ENCODE data around the gene DNAJC5.
A peak's percentile ranks its signal among the peaks of the same experiment; 100 is the strongest.
"Not testable (repeated sequence)": the region's sequence is repeated elsewhere in the genome, so short reads cannot be mapped to it uniquely, and the experiment has no call there.

DNAJC5 gene

DNA sequence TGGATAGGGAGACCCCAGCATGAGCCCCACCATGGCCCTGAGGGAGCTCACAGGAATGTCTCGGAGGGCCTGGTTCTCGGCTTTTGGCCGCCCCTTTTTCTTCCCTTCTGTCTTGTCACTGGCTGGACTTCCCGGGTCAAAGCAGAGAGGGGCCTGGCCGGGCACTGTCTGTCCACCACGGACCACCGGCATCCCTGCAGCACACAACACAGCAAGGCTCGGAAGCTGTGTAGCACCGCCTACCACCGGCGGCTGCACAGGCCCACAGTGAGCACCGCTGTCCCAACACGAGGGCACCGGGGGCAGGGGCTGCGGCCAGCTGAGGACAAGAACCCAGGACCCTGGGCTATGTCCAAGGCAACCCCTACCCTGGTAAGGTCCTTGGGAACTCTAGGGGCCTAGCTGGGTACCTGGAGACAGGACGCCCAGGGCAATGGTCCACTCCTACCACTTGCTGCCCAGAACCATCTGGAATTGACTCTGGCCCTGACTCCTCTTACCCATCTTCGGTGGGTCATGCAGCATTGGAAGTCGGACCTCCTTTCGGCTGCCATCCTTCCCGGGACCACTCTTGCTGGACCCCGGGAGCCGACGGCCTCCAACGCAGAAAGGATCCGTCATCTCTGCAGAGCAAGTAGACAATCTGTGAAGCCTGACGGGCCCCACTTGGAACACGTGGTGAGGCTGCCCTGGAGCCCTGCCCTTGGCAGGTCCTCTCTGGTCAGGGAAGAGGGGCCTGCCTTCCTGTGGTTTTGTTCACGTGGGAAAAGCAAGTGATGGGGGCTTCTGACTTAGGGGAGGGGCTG, 72.6 kb downstream of the DNAJC5 start:
- no peak for DNase-seq (ENCODE audit: low read depth, low spot score)

GRCh38 chr20:63968136-63968927, 73.4 kb downstream of the DNAJC5 start:
- no peak for DNase-seq (ENCODE audit: low read depth, low spot score)

GRCh38 chr20:63968928-63969760, 74.2 kb downstream of the DNAJC5 start:
- DNase-seq (ENCODE audit: low read depth, low spot score): no peak

DNA sequence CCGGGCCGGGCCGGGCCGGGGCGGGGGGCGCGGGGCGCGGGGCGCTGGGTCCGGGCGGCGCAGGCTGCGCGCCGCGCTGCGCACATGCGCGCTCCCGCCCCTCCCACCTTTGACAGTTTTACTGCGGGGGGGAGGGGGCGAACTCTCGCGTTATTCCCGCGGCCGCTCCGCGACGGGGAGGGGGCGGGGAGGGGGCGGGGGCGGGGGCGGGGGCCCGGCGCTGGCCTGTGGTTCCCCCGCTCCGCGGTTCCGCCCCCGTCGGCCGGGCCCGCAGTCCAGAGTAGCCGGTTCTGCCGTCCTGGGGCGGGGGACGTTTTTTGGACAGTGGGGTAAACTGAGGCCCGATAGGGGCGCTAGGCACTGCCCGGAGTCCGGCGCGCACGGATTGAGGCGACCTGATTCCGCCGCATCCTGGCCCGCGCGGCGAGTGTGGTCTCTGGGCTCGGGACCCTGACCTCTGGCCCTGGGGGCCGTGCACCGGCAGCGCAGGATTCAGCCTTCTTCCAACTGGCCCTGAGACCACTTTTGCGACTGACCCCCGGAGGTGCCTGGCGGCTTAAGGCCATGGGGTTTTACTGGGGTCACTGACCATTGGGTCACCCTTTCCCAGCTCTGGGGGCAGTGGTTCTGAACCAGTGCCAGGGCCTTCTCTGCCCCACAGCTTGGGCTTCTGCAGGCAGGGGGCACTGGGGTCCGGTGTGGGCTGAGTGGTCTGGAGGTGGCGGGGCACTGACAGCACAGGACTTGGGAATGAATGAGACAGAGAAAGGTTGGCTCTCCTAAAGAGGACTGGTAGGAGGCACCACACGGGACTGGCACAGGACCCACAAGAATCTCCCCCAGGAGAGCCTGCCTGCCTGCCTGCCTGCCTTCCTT, 75.2 kb downstream of the DNAJC5 start, which contains the start of gene ZNF512B:
Gene ZNF512B, minus strand, starts transcription at position 93 of the 876 bp plus-strand sequence. CDS start 1,980 bp downstream, outside the sequence.
- peak; percentile 39 for DNase-seq (ENCODE audit: low read depth, low spot score)

GRCh38 chr20:63970714-63971431, 75.9 kb downstream of the DNAJC5 start:
- DNase-seq (ENCODE audit: low read depth, low spot score): no peak

DNA sequence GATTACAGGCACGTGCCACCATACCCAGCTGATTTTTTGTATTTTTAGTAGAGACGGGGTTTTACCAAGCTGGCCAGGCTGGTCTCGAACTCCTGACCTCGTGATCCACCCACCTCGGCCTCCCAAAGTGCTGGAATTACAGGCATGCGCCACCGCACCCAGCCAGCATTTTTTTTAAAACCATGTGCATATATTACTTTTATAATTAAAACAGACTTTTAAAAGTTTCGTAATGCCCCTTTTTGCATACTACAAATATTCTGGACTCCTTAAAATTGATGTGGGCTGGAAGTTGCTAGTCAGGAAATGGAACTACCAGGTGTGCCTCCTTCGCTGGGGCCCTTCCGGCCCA, 77.0 kb downstream of the DNAJC5 start:
- not testable (repeated sequence) for DNase-seq (ENCODE audit: low read depth, low spot score)

DNA sequence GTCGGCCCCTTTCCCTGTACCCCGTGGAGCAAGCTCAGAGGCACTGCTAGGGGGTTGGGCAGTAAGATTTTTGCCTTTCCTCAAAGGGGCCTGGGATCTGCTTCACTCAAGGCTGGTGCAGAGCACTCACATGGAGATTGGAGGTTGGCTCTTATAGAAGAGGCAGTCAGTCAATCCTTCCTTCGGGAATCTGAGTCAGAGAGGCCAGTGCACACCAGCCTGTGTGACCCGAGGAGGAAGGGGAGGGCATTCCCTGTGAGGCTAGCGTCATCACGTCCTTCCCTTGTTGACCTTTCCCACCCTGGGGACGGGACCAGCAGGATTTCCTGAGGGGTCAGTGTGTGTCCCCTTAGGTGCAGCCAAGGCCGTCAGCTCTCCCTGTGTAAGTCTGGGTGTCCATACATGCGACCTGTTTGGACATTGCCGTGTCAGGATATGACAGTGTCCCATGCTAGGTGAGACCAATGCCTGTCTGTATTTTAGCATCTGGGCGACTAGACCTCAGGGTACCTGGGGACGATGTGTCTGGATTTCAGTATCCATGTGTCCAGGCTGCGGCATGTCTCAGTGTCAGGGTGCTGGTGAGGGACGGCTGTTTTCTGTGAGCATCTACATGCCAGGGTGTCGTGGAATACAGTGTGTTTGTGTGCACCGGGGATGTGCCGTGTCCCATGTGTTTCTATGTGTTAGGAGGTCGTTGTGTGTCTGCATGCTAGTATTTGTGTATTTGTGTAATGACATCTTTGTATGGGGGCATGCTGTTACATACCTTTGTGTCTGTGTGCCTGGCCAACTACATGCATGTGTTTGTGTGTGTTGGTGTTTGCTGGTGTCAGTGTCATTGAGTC, 77.6 kb downstream of the DNAJC5 start:
- no peak for DNase-seq (ENCODE audit: low read depth, low spot score)

DNA sequence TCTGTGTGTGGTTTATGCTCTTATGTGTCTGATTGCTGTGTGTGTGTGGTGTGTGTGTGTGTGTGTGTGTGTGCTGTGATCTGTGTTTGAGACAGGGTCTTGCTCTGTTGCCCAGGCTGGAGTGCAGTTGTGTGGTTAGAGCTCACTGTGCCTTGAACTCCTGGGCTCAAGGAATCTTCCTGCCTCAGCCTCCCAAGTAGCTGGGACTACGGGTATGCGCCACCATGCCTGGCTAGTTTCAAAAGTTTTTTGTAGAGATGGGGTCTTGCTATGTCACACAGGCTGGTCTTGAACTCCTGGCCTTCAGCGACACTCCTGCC, 78.2 kb downstream of the DNAJC5 start:
- DNase-seq (ENCODE audit: low read depth, low spot score): no peak

DNA sequence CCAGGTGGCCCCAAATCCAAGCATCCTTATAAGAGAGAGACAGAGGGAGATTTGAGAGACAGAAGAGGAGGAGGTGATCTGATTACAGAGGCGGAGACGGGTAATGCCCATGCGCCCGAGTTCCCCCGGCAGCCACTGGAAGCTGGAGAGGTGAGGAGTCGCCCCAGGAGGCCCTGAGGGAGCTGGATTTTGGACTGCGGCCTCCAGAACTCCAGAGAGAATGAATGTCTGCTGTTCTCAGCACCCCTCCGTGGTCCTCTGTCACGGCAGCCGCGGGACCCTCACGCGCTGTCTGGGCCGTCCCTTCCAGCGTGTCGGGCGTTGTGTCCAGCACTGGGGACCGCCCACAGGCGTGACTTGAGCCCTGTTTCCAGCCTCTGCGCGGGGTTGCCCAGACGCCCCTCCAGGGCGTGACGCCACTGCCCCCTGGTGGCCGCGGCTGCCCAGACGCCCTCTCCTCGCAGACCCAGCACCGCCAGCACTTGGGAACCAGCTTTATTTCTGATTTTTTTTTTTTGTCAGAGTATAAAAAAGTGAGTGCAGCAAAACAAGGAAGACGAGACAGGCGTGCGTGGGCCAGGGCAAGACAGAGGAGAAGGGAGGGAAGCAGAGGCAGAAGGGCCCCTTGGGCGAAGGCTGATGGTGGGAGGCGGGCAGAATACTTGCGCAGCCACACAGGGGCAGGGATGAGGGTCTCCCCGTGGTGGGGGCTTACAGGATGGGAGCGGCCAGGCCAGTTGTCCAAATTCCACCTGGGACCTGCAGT, 78.9 kb downstream of the DNAJC5 start:
- peak; percentile 93 for DNase-seq (ENCODE audit: low read depth, low spot score)

GRCh38 chr20:63974402-63975200, 79.7 kb downstream of the DNAJC5 start:
- no peak for DNase-seq (ENCODE audit: low read depth, low spot score)

- not testable (repeated sequence) for DNase-seq (ENCODE audit: low read depth, low spot score)
These were observed 81.6 kb downstream of the DNAJC5 start for GRCh38 chr20:63976511-63976910.

GRCh38 chr20:63976980-63977738, 82.2 kb downstream of the DNAJC5 start:
- no peak for DNase-seq (ENCODE audit: low read depth, low spot score)

- DNase-seq (ENCODE audit: low read depth, low spot score): no peak
These were observed 82.9 kb downstream of the DNAJC5 start for GRCh38 chr20:63977739-63978276.

DNA sequence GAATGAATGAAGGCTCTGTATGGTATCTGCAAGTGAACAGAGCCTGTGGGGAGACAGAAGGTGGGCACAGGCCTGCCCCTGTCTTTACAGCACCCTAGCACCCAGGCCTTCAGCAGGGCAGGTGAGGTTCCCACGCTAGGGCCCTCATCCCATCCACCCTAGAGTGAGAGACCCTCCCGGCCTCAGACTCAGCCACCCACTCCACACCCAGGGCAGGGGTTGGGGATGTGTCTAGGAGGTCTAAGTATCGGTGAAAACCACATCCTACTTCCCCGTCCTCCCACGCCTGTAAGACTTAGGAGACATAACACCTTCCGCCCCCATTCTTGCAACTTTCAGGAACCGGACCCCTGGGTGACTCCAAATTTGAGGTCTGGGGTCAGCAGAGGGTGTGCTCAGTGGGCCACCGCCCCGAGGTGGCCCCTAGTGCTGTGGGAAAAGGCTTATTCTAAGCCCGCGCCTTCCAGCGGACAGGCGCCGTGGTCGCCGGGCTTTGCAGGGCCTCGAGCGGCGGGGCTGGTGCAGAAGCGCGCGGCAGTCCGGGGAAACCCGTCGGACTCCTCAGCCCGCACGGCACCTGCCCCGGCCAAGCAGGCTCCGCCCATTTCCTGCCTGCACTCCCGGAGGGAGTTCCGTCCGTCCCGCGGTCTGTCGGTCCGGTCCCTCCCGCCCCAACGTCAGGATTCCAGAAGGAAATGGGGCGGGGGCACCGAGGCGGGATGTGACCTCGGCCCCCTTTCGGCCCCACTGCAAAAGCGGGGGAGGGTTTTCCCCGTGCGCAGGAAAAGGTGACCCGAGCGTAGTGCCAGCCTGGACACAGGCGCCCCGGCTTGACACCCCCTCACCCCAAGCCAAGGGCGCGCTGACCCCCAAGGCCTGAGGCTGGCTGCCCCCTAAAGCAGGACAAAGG, 83.6 kb downstream of the DNAJC5 start:
- peak; percentile 74 for DNase-seq (ENCODE audit: low read depth, low spot score)

GRCh38 chr20:63979229-63979556, 84.3 kb downstream of the DNAJC5 start:
- no peak for DNase-seq (ENCODE audit: low read depth, low spot score)

Data from ELF-1 (cell line).